Smooth muscle cell (in vitro differentiated cells): ENCODE results near the gene CDX2. TPM values are rescaled to one million over a fixed set of nuclear protein-coding genes. Genes with fewer than 3 reads are reported as not detected.

Experiments used
- DNase-seq: peaks from one replicate; lab custom pipeline; 2025; ENCODE audit not compliant: unreplicated experiment; lab: John Stamatoyannopoulos, UW
- H2AFZ ChIP-seq: fragments of 200-600 bp; sonication (generic); 2 replicates; pipeline ENCODE4 v1.6.0; 2016; ENCODE audit warnings: antibody characterized with exemption, low read depth, mild to moderate bottlenecking
- H3F3A ChIP-seq: fragments of 200-600 bp; sonication (generic); 2 replicates; pipeline ENCODE4 v1.6.0; 2017; ENCODE audit warnings: antibody characterized with exemption, low read depth
- H3K27ac ChIP-seq: fragments of 200-600 bp; sonication (generic); 2 replicates; pipeline ENCODE4 v1.5.1; 2016; ENCODE audit warnings: low read depth, mild to moderate bottlenecking
- H3K27me3 ChIP-seq: fragments of 200-600 bp; sonication (generic); 2 replicates; pipeline ENCODE4 v1.6.1; 2016; ENCODE audit warnings: low read depth, mild to moderate bottlenecking
- H3K36me3 ChIP-seq: fragments of 200-600 bp; sonication (generic); 2 replicates; pipeline ENCODE4 v1.5.1; 2016; ENCODE audit warnings: low read depth
- H3K4me1 ChIP-seq: fragments of 200-600 bp; sonication (generic); 2 replicates; pipeline ENCODE4 v1.5.1; 2016; ENCODE audit warnings: low read depth
- H3K4me2 ChIP-seq: fragments of 200-600 bp; sonication (generic); 2 replicates; pipeline ENCODE4 v1.6.0; 2016; ENCODE audit warnings: mild to moderate bottlenecking
- H3K4me3 ChIP-seq: fragments of 200-600 bp; sonication (generic); 2 replicates; pipeline ENCODE4 v1.5.1; 2016; ENCODE audit warnings: mild to moderate bottlenecking
- H3K79me2 ChIP-seq: fragments of 200-600 bp; sonication (generic); 2 replicates; pipeline ENCODE4 v1.6.0; 2016; ENCODE audit warnings: low read depth, mild to moderate bottlenecking
- H3K9ac ChIP-seq: fragments of 200-600 bp; sonication (generic); 2 replicates; pipeline ENCODE4 v1.6.0; 2016; ENCODE audit warnings: low read depth
- H3K9me3 ChIP-seq: fragments of 200-600 bp; sonication (generic); replicated peaks from 2 replicates; pipeline ENCODE4 v1.5.1; 2016; ENCODE audit warnings: low read depth
- H4K20me1 ChIP-seq: fragments of 200-600 bp; sonication (generic); 2 replicates; pipeline ENCODE4 v1.6.0; 2016; ENCODE audit warnings: low read depth
- CTCF ChIP-seq: fragments of 200-600 bp; sonication (generic); IDR thresholded peaks from 2 replicates; pipeline ENCODE4 v1.5.1; 2017; ENCODE audit warnings: borderline replicate concordance, mild to moderate bottlenecking, antibody characterized with exemption; ENCODE audit not compliant: insufficient read depth, poor library complexity, severe bottlenecking
- WGBS: methylation state at CpG from one replicate; pipeline ENCODE4 v1.1.7; 2016; ENCODE audit warnings: low lambda C conversion rate; 5-methylcytosine and 5-hydroxymethylcytosine counted together
- polyA plus RNA-seq: library from polyadenylated mRNA; unstranded; fragments of >200 nt; fragmentation: Nextera tagmentation; extraction: Ambion mirVana; gene quantifications from 2 replicates; pipeline ENCODE4 v1.2.1, GENCODE V29; 2016
- total RNA-seq: library from RNA; depleted of rRNA; stranded (reverse); fragments of >200 nt; gene quantifications from 2 replicates; pipeline ENCODE4 v1.2.3, GENCODE V29; 2014

CDX2 gene
- total and polyA plus RNA-seq, 2 experiments from 2014 or later = 0.04 to 0.31 TPM

GRCh38 chr13:27976362-27977091 is 7.4 kb upstream of the CDX2 start:
- WGBS = 13% methylated on average over 12 of the region's 12 CpGs
- Histone ChIP-seq H3K9me3 (no peaks in the 10 kb centered on the region), H3K9ac (no peak overlapping the region), H2AFZ (no peak overlapping the region), H3K4me3 (no peak overlapping the region), H3K4me2 (no peak overlapping the region), H3K4me1 (peaks cover 5% of the 10 kb centered on the region), H3F3A (no peaks in the 10 kb centered on the region), H4K20me1 (no peaks in the 10 kb centered on the region), H3K27ac (no peak overlapping the region), H3K27me3 (peaks cover 100% of the 10 kb centered on the region), H3K79me2 (no peaks in the 10 kb centered on the region), H3K36me3 (no peaks in the 10 kb centered on the region)
- DNase-seq = no peak
- no peak for TF ChIP-seq CTCF

- TF ChIP-seq CTCF = no peak
- Histone ChIP-seq H4K20me1 (no peaks in the 10 kb centered on the region), H3F3A (no peaks in the 10 kb centered on the region), H3K79me2 (no peaks in the 10 kb centered on the region), H3K27ac (no peak overlapping the region), H3K36me3 (no peaks in the 10 kb centered on the region), H3K4me2 (no peak overlapping the region), H3K4me1 (peaks cover 10% of the 10 kb centered on the region), H3K9ac (no peak overlapping the region), H3K4me3 (no peak overlapping the region), H3K27me3 (peaks cover 100% of the 10 kb centered on the region), H3K9me3 (no peaks in the 10 kb centered on the region), H2AFZ (no peak overlapping the region)
- WGBS = 4% methylated on average over 51 of the region's 51 CpGs
- no peak for DNase-seq
Measured at GRCh38 chr13:27975564-27976361, 6.6 kb upstream of the CDX2 start.

GRCh38 chr13:27973961-27974662 is 5.0 kb upstream of the CDX2 start:
- no peak for DNase-seq

More at GRCh38 chr13:27973961-27974662, 5.0 kb upstream of the CDX2 start:
- no peaks in the 10 kb centered on the region for H3K9me3 ChIP-seq
- H3K79me2 ChIP-seq = no peaks in the 10 kb centered on the region
- H3K27me3 ChIP-seq = peaks cover 100% of the 10 kb centered on the region
- H3K4me1 ChIP-seq = peaks cover 17% of the 10 kb centered on the region
- no peaks in the 10 kb centered on the region for H3K36me3 ChIP-seq
- H3K9ac ChIP-seq = no peak overlapping the region
- no peak overlapping the region for H3K4me3 ChIP-seq
- no peak for TF ChIP-seq CTCF
- H3F3A ChIP-seq = no peaks in the 10 kb centered on the region
- no peak overlapping the region for H2AFZ ChIP-seq
- no peak overlapping the region for H3K4me2 ChIP-seq
- no peaks in the 10 kb centered on the region for H4K20me1 ChIP-seq
- H3K27ac ChIP-seq = no peak overlapping the region
- 43% methylated on average over 7 of the region's 7 CpGs for WGBS
